NCI-H226 (cell line): Measurements from ENCODE around the gene PLEKHA4.
A peak's percentile ranks its signal among the peaks of the same experiment; 100 is the strongest.
"Not testable (repeated sequence)": the region's sequence is repeated elsewhere in the genome, so short reads cannot be mapped to it uniquely, and the experiment has no call there.

Source experiments
- DNase-seq: peaks from one replicate; pipeline ENCODE4 v3.0.0-alpha.2; 2015

Gene PLEKHA4

GRCh38 chr19:48883726-48884125, 15.3 kb upstream of the PLEKHA4 start:
- DNase-seq: no peak

GRCh38 chr19:48881741-48882657, 13.6 kb upstream of the PLEKHA4 start:
- DNase-seq: no peak

GRCh38 chr19:48879696-48880095, 11.3 kb upstream of the PLEKHA4 start:
- not testable (repeated sequence) for DNase-seq

- no peak for DNase-seq
These were observed 10.7 kb upstream of the PLEKHA4 start for GRCh38 chr19:48879025-48879637.

GRCh38 chr19:48878196-48879024, 10.0 kb upstream of the PLEKHA4 start:
- peak; percentile 88 for DNase-seq

- no peak for DNase-seq
These were observed 9.4 kb upstream of the PLEKHA4 start for GRCh38 chr19:48877855-48878195.

- peak; percentile 38 for DNase-seq
These were observed 7.9 kb upstream of the PLEKHA4 start for GRCh38 chr19:48876043-48876981.

- DNase-seq: peak; percentile 68
These were observed 6.1 kb upstream of the PLEKHA4 start for GRCh38 chr19:48874303-48875135.

GRCh38 chr19:48873476-48874302, 5.3 kb upstream of the PLEKHA4 start:
- DNase-seq: peak; percentile 76

GRCh38 chr19:48872884-48873475, 4.6 kb upstream of the PLEKHA4 start:
- DNase-seq: peak; percentile 92

- DNase-seq: peak; percentile 92
These were observed 3.9 kb upstream of the PLEKHA4 start, which contains the start of gene PPP1R15A for GRCh38 chr19:48872182-48872883. Gene PPP1R15A, plus strand, starts transcription at chr19:48872421. Its CDS starts 813 bp downstream, at chr19:48873234.

GRCh38 chr19:48871471-48872181, 3.2 kb upstream of the PLEKHA4 start:
- DNase-seq: not testable (repeated sequence)

GRCh38 chr19:48870048-48870447, 1.6 kb upstream of the PLEKHA4 start:
- DNase-seq: no peak

- DNase-seq: no peak
These were observed 687 bp downstream of the PLEKHA4 start for GRCh38 chr19:48867746-48868113.

GRCh38 chr19:48867123-48867745, 1.2 kb downstream of the PLEKHA4 start:
- no peak for DNase-seq

- no peak for DNase-seq
These were observed 1.7 kb downstream of the PLEKHA4 start for GRCh38 chr19:48866692-48867091.

GRCh38 chr19:48862827-48863226, 5.6 kb downstream of the PLEKHA4 start:
- DNase-seq: no peak

- DNase-seq: no peak
These were observed 7.1 kb downstream of the PLEKHA4 start for GRCh38 chr19:48861313-48861712.
